ENCODE data around the gene EGF. TPM values are rescaled to one million over a fixed set of nuclear protein-coding genes. Genes with fewer than 3 reads are reported as not detected.
"Not testable (repeated sequence)": the region's sequence is repeated elsewhere in the genome, so short reads cannot be mapped to it uniquely, and the experiment has no call there.

The EGF gene
- polyA plus RNA-seq, 1 donor from 2014 or later = not detected

DNA sequence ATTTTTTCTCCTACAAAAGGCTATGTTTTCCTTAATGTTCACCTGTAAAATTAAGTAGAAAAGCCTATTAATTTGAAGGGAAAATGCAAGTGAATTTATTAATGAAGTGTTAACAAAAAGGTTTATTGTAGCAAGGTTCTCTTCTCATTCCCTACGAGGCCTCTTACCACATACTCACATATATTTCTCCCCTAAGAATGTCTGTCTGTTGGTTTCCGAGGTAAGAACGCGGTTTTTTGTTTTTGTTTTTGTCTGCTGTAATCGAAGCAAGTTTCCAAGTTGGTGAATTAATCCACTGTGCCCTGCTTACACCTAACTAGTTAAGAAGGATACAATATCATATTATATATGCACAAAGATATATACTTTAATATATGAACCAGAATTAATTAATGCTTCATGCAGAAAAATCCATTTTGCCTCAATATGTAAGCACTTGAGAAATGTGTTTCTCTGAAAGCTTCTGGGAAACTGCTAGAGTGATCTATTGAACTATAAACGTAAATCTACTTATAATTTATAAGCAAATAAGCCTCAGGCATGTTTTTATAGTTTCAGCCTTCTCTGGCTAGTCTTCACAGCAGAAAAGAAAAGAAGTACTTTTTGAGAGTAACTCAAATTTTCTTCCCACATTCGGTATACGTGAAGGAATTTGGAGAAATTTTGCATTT lies 120.8 kb downstream of the EGF start:
- no peak overlapping the region for H3K4me2 ChIP-seq (ENCODE audit: low read length)
- H3F3A ChIP-seq (ENCODE audit: insufficient read depth, low read length, poor library complexity, severe bottlenecking) = no peaks in the 10 kb centered on the region
- no peak overlapping the region for H3K27ac ChIP-seq (ENCODE audit: low read length)
- H3K9ac ChIP-seq (ENCODE audit: low read length) = no peak overlapping the region
- TF ChIP-seq MXI1 (conservative IDR thresholded peaks at IDR 0.05; ENCODE audit: poor library complexity, severe bottlenecking) (no peak), TAF1 (IDR thresholded peaks at IDR 0.05; ENCODE audit: low read depth) (no peak), RAD21 (conservative IDR thresholded peaks at IDR 0.05) (no peak)
- TF ChIP-seq, protein P1, sequence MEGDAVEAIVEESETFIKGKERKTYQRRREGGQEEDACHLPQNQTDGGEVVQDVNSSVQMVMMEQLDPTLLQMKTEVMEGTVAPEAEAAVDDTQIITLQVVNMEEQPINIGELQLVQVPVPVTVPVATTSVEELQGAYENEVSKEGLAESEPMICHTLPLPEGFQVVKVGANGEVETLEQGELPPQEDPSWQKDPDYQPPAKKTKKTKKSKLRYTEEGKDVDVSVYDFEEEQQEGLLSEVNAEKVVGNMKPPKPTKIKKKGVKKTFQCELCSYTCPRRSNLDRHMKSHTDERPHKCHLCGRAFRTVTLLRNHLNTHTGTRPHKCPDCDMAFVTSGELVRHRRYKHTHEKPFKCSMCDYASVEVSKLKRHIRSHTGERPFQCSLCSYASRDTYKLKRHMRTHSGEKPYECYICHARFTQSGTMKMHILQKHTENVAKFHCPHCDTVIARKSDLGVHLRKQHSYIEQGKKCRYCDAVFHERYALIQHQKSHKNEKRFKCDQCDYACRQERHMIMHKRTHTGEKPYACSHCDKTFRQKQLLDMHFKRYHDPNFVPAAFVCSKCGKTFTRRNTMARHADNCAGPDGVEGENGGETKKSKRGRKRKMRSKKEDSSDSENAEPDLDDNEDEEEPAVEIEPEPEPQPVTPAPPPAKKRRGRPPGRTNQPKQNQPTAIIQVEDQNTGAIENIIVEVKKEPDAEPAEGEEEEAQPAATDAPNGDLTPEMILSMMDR (IDR thresholded peaks at IDR 0.05; ENCODE audit: poor library complexity, severe bottlenecking) = no peak
- H3K79me2 ChIP-seq (replicated peaks; ENCODE audit: insufficient read depth, low read length) = no peaks in the 10 kb centered on the region
- H3K36me3 ChIP-seq (ENCODE audit: insufficient read depth, low read length) = no peaks in the 10 kb centered on the region
- H2AFZ ChIP-seq (ENCODE audit: low read depth, low read length) = no peak overlapping the region
- no peak overlapping the region for H3K4me3 ChIP-seq (ENCODE audit: low read length)
- H3K9me3 ChIP-seq (ENCODE audit: low read length) = no peaks in the 10 kb centered on the region
- H4K20me1 ChIP-seq (ENCODE audit: insufficient read depth) = no peaks in the 10 kb centered on the region
- no peaks in the 10 kb centered on the region for H3K27me3 ChIP-seq (ENCODE audit: insufficient read depth, low read depth, low read length)
- H3K9me2 ChIP-seq (ENCODE audit: insufficient read depth, low read length) = no peaks in the 10 kb centered on the region

DNA sequence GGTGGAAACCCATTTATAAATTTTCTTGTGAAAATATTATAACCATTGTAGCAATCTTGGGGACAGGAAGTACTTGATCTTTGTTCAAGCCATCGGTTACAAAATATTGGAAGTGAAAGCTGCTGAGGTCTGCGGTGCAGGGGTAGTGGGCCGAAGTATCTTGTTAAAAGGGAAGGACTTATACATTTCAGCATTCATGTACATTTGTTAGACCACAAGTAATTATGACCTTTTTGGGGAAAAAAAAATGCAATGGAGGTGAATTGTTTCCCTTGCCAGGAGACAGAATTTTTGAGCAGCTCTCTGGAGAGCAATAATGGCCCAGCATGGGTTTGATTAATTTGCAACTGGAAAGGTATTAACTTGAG lies 121.3 kb downstream of the EGF start:
- Histone ChIP-seq H3K36me3 (ENCODE audit: insufficient read depth, low read length) (no peaks in the 10 kb centered on the region), H4K20me1 (ENCODE audit: insufficient read depth) (no peaks in the 10 kb centered on the region), H3K9me3 (ENCODE audit: low read length) (no peaks in the 10 kb centered on the region), H3K4me3 (ENCODE audit: low read length) (no peak overlapping the region), H3K27ac (ENCODE audit: low read length) (no peak overlapping the region), H3K4me2 (ENCODE audit: low read length) (no peak overlapping the region), H3K79me2 (replicated peaks; ENCODE audit: insufficient read depth, low read length) (no peaks in the 10 kb centered on the region), H3K9ac (ENCODE audit: low read length) (no peak overlapping the region), H3F3A (ENCODE audit: insufficient read depth, low read length, poor library complexity, severe bottlenecking) (no peaks in the 10 kb centered on the region), H2AFZ (ENCODE audit: low read depth, low read length) (no peak overlapping the region), H3K27me3 (ENCODE audit: insufficient read depth, low read depth, low read length) (no peaks in the 10 kb centered on the region), H3K9me2 (ENCODE audit: insufficient read depth, low read length) (no peaks in the 10 kb centered on the region)
- TF ChIP-seq TAF1 (IDR thresholded peaks at IDR 0.05; ENCODE audit: low read depth) (no peak), MXI1 (conservative IDR thresholded peaks at IDR 0.05; ENCODE audit: poor library complexity, severe bottlenecking) (no peak), REST (IDR thresholded peaks at IDR 0.05; ENCODE audit: borderline replicate concordance) (no peak), SMC3 (conservative IDR thresholded peaks at IDR 0.05; ENCODE audit: poor library complexity) (no peak), RAD21 (conservative IDR thresholded peaks at IDR 0.05) (no peak), EZH2 (IDR thresholded peaks at IDR 0.05; ENCODE audit: borderline replicate concordance, insufficient read depth, low read length, poor library complexity, severe bottlenecking) (no peak), EP300 (conservative IDR thresholded peaks at IDR 0.05; ENCODE audit: poor library complexity, severe bottlenecking) (no peak)

- H4K20me1 ChIP-seq (ENCODE audit: insufficient read depth); H3K9me2 ChIP-seq (ENCODE audit: insufficient read depth, low read length); H3K36me3 ChIP-seq (ENCODE audit: insufficient read depth, low read length); H3K4me2 ChIP-seq (ENCODE audit: low read length); H3K9me3 ChIP-seq (ENCODE audit: low read length); H3K27me3 ChIP-seq (ENCODE audit: insufficient read depth, low read depth, low read length); H2AFZ ChIP-seq (ENCODE audit: low read depth, low read length); H3K27ac ChIP-seq (ENCODE audit: low read length); H3K9ac ChIP-seq (ENCODE audit: low read length); H3K4me3 ChIP-seq (ENCODE audit: low read length); H3K79me2 ChIP-seq (replicated peaks; ENCODE audit: insufficient read depth, low read length); H3F3A ChIP-seq (ENCODE audit: insufficient read depth, low read length, poor library complexity, severe bottlenecking): not testable (repeated sequence)
These were observed 126.5 kb downstream of the EGF start for GRCh38 chr4:110039164-110039563.
